Endothelial cell of hepatic sinusoid (primary cell): ENCODE measurements around the gene PDLIM5.
"Not testable (repeated sequence)": the region's sequence is repeated elsewhere in the genome, so short reads cannot be mapped to it uniquely, and the experiment has no call there.

Source experiments
- in situ Hi-C: cut with HindIII; loops from 2 replicates; pipeline ENCODE4 v1.10.0; 2017; ENCODE audit warnings: low sequenced_read_pairs

The PDLIM5 gene

GRCh38 chr4:94451695-94452475 lies at the start of gene PDLIM5:
PDLIM5 (plus strand) TSS chr4:94451942; CDS start chr4:94455289, 3,347 bp downstream.
- in situ Hi-C loops, result no loop called here

- in situ Hi-C loops, result not testable (repeated sequence)
Observed at GRCh38 chr4:94402439-94402838, 49.3 kb upstream of the PDLIM5 start.

- in situ Hi-C loops, result no loop called here
Observed at GRCh38 chr4:94403751-94404150, 48.0 kb upstream of the PDLIM5 start.

- in situ Hi-C loops, result no loop called here
Observed at GRCh38 chr4:94406668-94407437, 44.9 kb upstream of the PDLIM5 start.

- in situ Hi-C loops, result no loop called here
Observed at GRCh38 chr4:94407846-94408245, 43.9 kb upstream of the PDLIM5 start.

- in situ Hi-C loops, result no loop called here
Observed at GRCh38 chr4:94408549-94409374, 43.0 kb upstream of the PDLIM5 start.

GRCh38 chr4:94409375-94409679 lies 42.4 kb upstream of the PDLIM5 start:
- in situ Hi-C loops, result no loop called here

- in situ Hi-C loops, result loop anchor here (10.0 kb wide), 1 partner anchor 185 kb away; no protein-coding TSS in a partner anchor
Observed at GRCh38 chr4:94409962-94410361, 41.8 kb upstream of the PDLIM5 start.

- in situ Hi-C loops, result loop anchor here (10.0 kb wide), 1 partner anchor 184 kb away; no protein-coding TSS in a partner anchor
Observed at GRCh38 chr4:94410678-94411206, 41.0 kb upstream of the PDLIM5 start.

GRCh38 chr4:94411296-94411695 lies 40.4 kb upstream of the PDLIM5 start:
- in situ Hi-C loops, result loop anchor here (10.0 kb wide), 1 partner anchor 184 kb away; no protein-coding TSS in a partner anchor

- in situ Hi-C loops, result loop anchor here (10.0 kb wide), 1 partner anchor 183 kb away; no protein-coding TSS in a partner anchor
Observed at GRCh38 chr4:94412019-94412657, 39.6 kb upstream of the PDLIM5 start.

GRCh38 chr4:94412658-94413038 lies 39.1 kb upstream of the PDLIM5 start:
- in situ Hi-C loops, result loop anchor here (10.0 kb wide), 1 partner anchor 182 kb away; no protein-coding TSS in a partner anchor

- in situ Hi-C loops, result loop anchor here (10.0 kb wide), 1 partner anchor 182 kb away; no protein-coding TSS in a partner anchor
Observed at GRCh38 chr4:94413085-94413840, 38.5 kb upstream of the PDLIM5 start.

GRCh38 chr4:94414907-94415306 lies 36.8 kb upstream of the PDLIM5 start:
- in situ Hi-C loops, result loop anchor here (10.0 kb wide), 1 partner anchor 180 kb away; no protein-coding TSS in a partner anchor

GRCh38 chr4:94415448-94415847 lies 36.3 kb upstream of the PDLIM5 start:
- in situ Hi-C loops, result loop anchor here (10.0 kb wide), 1 partner anchor 179 kb away; no protein-coding TSS in a partner anchor

GRCh38 chr4:94416335-94416734 lies 35.4 kb upstream of the PDLIM5 start:
- in situ Hi-C loops, result loop anchor here (10.0 kb wide), 1 partner anchor 178 kb away; no protein-coding TSS in a partner anchor

- in situ Hi-C loops, result loop anchor here (10.0 kb wide), 1 partner anchor 178 kb away; no protein-coding TSS in a partner anchor
Observed at GRCh38 chr4:94416981-94417380, 34.8 kb upstream of the PDLIM5 start.

GRCh38 chr4:94419549-94419948 lies 32.2 kb upstream of the PDLIM5 start:
- in situ Hi-C loops, result loop anchor here (10.0 kb wide), 1 partner anchor 175 kb away; no protein-coding TSS in a partner anchor

- in situ Hi-C loops, result loop anchor here (10.0 kb wide), 1 partner anchor 175 kb away; no protein-coding TSS in a partner anchor
Observed at GRCh38 chr4:94419956-94420355, 31.8 kb upstream of the PDLIM5 start.
